ENCODE results near the gene HMGCL.
A peak's percentile ranks its signal among the peaks of the same experiment; 100 is the strongest.
"Not testable (repeated sequence)": the region's sequence is repeated elsewhere in the genome, so short reads cannot be mapped to it uniquely, and the experiment has no call there.

HMGCL gene

DNA sequence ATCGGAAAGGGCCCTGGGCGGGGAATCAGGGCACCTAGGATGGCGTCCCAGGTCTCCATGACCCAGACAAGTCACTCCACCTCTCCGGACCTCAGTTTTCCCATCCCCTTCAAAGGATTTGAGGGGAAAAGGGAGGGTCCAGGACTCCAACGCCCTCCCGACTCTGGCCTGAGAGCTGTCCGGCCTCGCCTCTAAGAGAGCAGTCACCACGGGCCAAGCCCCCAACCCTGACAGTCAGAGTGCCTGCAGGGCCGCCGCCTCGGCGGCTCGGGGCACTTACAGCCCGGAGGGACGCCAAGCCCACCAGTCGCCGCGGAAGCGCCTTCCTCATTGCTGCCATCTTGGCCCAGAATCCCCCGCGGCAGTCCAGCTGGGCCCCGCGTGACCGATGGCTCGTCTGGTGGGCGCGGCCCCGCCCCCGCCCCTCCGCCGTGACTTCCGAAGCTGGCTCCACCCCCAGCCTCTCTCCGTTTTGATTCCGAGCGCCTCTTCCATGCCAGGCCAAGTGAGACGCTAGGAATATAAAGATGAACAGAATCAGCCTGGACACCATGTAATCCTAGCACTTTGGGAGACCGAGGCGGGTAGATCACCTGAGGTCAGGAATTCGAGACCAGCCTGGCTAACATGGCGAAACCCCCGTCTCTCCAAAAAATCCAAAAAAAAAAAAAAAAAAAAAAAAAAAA lies at the start of gene HMGCL:
TSS of gene HMGCL (minus strand) at position 354 of the 686 bp plus-strand sequence. CDS start at position 340, 14 bp downstream.
- Histone ChIP-seq H3K36me3 (ENCODE audit: control insufficient read depth, insufficient read depth, low read length) (no peaks in the 10 kb centered on the region), H3K27me3 (ENCODE audit: control insufficient read depth, insufficient read depth, low read length) (no peaks in the 10 kb centered on the region), H3K9me3 (ENCODE audit: control insufficient read depth, low read length) (no peaks in the 10 kb centered on the region), H3K9ac (ENCODE audit: low read length) (peak within 1 kb of the TSS; percentile 100), H3K4me1 (ENCODE audit: control insufficient read depth, insufficient read depth, low read length) (peaks cover 11% of the 10 kb centered on the region), H3K4me3 (ENCODE audit: low read length) (peak within 1 kb of the TSS; percentile 99)

DNA sequence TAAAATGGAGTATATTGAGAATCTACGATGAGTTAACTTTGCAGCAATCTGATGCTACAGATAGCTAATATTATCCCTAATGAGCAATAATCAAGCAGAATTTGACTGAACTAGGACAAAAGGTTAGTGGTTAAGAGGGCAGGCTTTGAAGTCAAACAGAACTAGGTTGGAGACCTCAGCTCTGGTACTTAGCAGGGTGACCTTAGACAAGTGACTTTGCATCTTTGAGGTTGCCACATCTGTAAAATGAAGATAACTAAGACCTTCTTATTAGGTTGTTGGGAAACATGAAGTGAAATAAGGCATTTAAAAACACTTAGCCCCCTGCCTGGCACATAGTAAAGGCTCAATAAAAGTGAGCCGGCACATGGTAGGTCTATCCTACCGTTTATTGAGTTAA lies 47.2 kb upstream of the HMGCL start:
- no peak overlapping the region for H3K9ac ChIP-seq (ENCODE audit: low read length)
- H3K4me1 ChIP-seq (ENCODE audit: control insufficient read depth, insufficient read depth, low read length): peaks cover 2% of the 10 kb centered on the region
- H3K27me3 ChIP-seq (ENCODE audit: control insufficient read depth, insufficient read depth, low read length): no peaks in the 10 kb centered on the region
- no peaks in the 10 kb centered on the region for H3K9me3 ChIP-seq (ENCODE audit: control insufficient read depth, low read length)
- no peak overlapping the region for H3K4me3 ChIP-seq (ENCODE audit: low read length)
- no peaks in the 10 kb centered on the region for H3K36me3 ChIP-seq (ENCODE audit: control insufficient read depth, insufficient read depth, low read length)

DNA sequence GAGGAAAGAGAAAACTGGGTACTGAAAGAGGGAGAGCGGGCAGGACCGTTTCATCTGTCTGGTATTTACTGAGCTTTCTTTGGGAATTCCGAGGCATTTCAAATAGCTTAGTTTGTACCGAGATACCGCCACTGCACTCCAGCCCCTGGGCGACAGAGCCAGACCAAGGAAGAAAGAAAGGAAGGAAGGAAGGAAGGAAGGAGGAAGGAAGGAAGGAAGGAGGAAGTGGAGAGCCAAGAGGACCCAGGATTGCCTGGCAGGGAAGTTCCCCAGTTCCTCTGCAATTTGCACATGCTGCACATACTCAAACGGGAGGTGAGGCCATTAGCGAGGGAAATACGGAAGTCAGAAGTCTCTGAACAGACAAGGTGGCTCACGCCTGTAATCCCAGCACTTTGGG lies 43.8 kb upstream of the HMGCL start:
- Histone ChIP-seq H3K4me1 (ENCODE audit: control insufficient read depth, insufficient read depth, low read length) (peaks cover 20% of the 10 kb centered on the region), H3K27me3 (ENCODE audit: control insufficient read depth, insufficient read depth, low read length) (no peaks in the 10 kb centered on the region), H3K4me3 (ENCODE audit: low read length) (peak overlapping the region; percentile 45), H3K9me3 (ENCODE audit: control insufficient read depth, low read length) (no peaks in the 10 kb centered on the region), H3K36me3 (ENCODE audit: control insufficient read depth, insufficient read depth, low read length) (no peaks in the 10 kb centered on the region), H3K9ac (ENCODE audit: low read length) (peak overlapping the region; percentile 68)

DNA sequence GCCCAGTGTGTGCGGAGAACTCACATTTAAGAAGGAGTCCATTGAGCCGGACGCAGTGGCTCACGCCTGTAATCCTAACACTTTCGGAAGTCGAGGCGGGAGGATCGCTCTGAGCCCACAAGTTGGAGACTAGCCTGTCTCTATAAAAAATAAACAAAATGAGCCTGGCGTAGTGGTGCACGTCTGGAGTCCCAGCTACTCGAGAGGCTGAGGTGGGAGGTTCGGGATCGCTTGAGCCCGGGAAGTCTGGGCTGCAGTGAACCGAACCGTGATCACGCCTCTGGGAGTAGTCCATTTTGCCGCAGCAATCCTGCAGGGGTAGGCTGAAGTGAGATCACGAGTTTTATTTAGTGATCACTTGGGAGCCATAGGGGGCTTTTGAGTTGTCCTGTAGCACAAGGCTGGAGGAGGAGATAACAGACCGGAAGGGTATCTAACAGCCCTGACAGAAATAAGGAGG lies 43.4 kb upstream of the HMGCL start:
- Histone ChIP-seq H3K4me3 (ENCODE audit: low read length) (peak overlapping the region; percentile 45), H3K9me3 (ENCODE audit: control insufficient read depth, low read length) (no peaks in the 10 kb centered on the region), H3K4me1 (ENCODE audit: control insufficient read depth, insufficient read depth, low read length) (peaks cover 20% of the 10 kb centered on the region), H3K27me3 (ENCODE audit: control insufficient read depth, insufficient read depth, low read length) (no peaks in the 10 kb centered on the region), H3K36me3 (ENCODE audit: control insufficient read depth, insufficient read depth, low read length) (no peaks in the 10 kb centered on the region), H3K9ac (ENCODE audit: low read length) (peak overlapping the region; percentile 68)

DNA sequence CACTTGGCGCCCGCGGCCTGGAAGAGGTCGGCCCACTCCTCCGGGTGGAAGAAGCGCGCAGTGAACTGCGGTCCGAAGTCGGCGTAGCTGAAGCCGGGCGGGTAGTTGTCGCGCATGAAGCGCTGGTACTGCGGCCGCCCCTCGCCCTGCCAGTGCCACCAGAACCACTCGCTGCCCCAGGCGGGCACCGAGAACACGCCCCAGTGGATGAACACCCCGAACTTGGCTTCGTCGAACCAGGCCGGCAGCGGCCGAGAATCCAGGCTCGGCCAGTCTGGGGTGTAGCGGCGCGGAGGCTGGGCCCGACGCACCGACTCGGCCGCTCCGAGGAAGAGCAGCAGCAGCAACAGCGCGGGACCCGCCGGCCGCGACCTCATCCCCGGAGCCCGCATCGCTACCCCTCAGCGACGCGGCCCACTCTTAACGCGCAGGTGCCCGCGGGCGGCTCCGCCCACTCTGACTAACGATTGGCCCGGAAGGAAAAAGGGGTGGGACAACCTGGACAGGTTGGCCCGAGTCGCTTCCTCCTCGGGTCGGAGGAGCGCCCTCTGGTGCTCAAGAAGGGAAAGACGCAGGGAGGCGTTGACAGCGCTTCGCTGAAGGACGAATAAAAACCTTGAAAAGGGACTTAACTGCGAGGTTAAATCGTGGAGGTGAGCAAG lies 42.8 kb upstream of the HMGCL start, which contains the start of gene FUCA1:
TSS of gene FUCA1 (minus strand) at position 396 of the 662 bp plus-strand sequence. CDS start at position 392, 4 bp downstream.
- Histone ChIP-seq H3K27me3 (ENCODE audit: control insufficient read depth, insufficient read depth, low read length) (no peaks in the 10 kb centered on the region), H3K9ac (ENCODE audit: low read length) (peak within 1 kb of the TSS; percentile 68), H3K36me3 (ENCODE audit: control insufficient read depth, insufficient read depth, low read length) (no peaks in the 10 kb centered on the region), H3K9me3 (ENCODE audit: control insufficient read depth, low read length) (no peaks in the 10 kb centered on the region), H3K4me3 (ENCODE audit: low read length) (peak within 1 kb of the TSS; percentile 45), H3K4me1 (ENCODE audit: control insufficient read depth, insufficient read depth, low read length) (peaks cover 20% of the 10 kb centered on the region)

DNA sequence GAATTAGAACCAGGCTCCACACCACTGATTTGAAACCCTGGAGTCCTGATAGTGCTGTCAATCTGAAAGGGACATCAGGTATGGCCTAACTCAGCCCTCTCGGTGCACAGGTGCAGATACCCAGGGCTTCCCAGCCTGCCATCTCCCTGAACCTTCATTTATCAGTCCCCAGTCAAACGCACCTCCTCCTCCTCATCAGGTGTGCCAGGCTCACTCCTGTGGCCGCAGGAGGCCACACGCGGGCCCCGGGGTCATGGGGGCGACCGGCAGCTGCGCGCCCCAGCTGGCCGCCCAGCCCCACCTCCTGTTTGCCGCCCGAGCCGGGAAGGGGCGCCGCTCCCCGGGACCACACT lies 42.3 kb upstream of the HMGCL start:
- Histone ChIP-seq H3K9ac (ENCODE audit: low read length) (peak overlapping the region; percentile 68), H3K27me3 (ENCODE audit: control insufficient read depth, insufficient read depth, low read length) (no peaks in the 10 kb centered on the region), H3K36me3 (ENCODE audit: control insufficient read depth, insufficient read depth, low read length) (no peaks in the 10 kb centered on the region), H3K4me1 (ENCODE audit: control insufficient read depth, insufficient read depth, low read length) (peaks cover 20% of the 10 kb centered on the region), H3K4me3 (ENCODE audit: low read length) (peak overlapping the region; percentile 45), H3K9me3 (ENCODE audit: control insufficient read depth, low read length) (no peaks in the 10 kb centered on the region)

DNA sequence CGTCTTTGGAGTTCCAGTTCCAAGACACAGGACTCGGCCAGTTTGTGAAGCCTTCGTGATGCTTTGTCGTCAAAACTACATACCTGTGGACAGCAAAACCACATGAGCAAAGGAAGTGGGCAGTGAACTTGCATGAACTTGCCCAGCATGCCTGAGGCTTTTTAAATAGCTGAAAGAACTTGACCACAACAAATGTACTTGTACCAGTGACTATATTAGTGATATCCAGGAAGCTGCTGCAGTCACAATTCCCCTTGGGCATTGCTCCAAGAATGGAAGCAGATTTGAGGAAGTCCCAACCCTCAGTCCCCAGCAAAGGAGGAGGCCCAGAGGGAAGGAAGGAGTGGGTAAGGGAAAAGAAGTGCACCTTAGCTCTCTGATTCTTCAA lies 40.3 kb upstream of the HMGCL start:
- Histone ChIP-seq H3K4me3 (ENCODE audit: low read length) (no peak overlapping the region), H3K4me1 (ENCODE audit: control insufficient read depth, insufficient read depth, low read length) (peaks cover 20% of the 10 kb centered on the region), H3K36me3 (ENCODE audit: control insufficient read depth, insufficient read depth, low read length) (no peaks in the 10 kb centered on the region), H3K27me3 (ENCODE audit: control insufficient read depth, insufficient read depth, low read length) (no peaks in the 10 kb centered on the region), H3K9ac (ENCODE audit: low read length) (no peak overlapping the region), H3K9me3 (ENCODE audit: control insufficient read depth, low read length) (no peaks in the 10 kb centered on the region)

DNA sequence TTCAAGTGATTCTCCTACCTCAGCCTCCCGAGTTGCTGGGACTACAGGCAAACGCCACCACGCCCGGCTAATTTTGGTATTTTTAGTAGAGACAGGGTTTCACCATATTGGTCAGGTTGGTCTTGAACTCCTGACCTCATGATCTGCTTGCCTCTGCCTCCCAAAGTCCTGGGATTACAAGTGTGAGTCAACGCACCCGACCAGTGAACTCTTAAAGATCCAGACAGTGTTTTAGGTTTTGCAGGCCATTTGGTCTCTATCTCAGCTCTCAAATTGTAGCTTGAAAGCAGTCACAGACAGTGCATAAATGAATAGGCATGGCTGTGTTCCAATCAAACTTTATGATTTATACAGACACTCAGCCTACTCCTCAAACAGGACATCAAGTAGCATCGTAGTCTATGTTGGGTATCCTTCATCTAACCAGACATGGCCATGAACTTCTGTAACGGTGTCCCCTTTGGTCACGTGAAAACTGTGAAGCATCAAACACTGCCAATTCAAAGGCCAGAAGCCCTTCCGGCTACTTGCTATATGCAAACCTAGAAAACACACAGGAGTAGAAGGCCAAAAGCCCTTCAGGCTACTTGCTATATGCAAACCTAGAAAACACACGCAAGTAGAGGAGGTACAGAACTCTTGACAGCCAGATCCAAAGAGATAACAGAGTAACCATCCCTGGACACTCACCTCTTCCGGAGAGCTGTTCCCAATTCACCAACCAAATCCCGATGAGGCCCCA lies 39.7 kb upstream of the HMGCL start:
- no peaks in the 10 kb centered on the region for H3K36me3 ChIP-seq (ENCODE audit: control insufficient read depth, insufficient read depth, low read length)
- no peak overlapping the region for H3K9ac ChIP-seq (ENCODE audit: low read length)

DNA sequence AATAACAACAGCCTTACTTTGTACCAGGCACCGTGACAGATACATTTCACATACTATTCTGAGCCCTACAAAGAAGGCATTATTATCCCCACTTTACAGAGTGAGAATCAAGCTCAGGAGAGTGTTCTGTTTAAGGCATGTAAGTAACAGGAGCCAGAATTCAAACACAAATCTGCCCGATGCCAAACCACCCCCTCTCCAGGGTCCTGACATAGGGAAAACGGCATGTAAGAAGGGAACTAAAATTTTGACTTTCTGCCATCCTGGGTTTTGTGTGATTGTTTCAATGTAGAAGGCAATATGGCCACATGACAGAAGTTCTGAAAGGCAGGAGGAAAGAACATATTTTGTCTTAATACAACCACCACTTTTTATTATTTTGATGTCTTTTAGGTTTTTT lies 37.4 kb upstream of the HMGCL start:
- Histone ChIP-seq H3K9ac (ENCODE audit: low read length) (no peak overlapping the region), H3K4me1 (ENCODE audit: control insufficient read depth, insufficient read depth, low read length) (peaks cover 20% of the 10 kb centered on the region), H3K36me3 (ENCODE audit: control insufficient read depth, insufficient read depth, low read length) (no peaks in the 10 kb centered on the region), H3K4me3 (ENCODE audit: low read length) (no peak overlapping the region), H3K9me3 (ENCODE audit: control insufficient read depth, low read length) (no peaks in the 10 kb centered on the region), H3K27me3 (ENCODE audit: control insufficient read depth, insufficient read depth, low read length) (no peaks in the 10 kb centered on the region)

More for the DNA sequence above, 39.7 kb upstream of the HMGCL start:
- no peak overlapping the region for H3K4me3 ChIP-seq (ENCODE audit: low read length)
- no peaks in the 10 kb centered on the region for H3K9me3 ChIP-seq (ENCODE audit: control insufficient read depth, low read length)
- no peaks in the 10 kb centered on the region for H3K27me3 ChIP-seq (ENCODE audit: control insufficient read depth, insufficient read depth, low read length)
- H3K4me1 ChIP-seq (ENCODE audit: control insufficient read depth, insufficient read depth, low read length): peaks cover 20% of the 10 kb centered on the region

DNA sequence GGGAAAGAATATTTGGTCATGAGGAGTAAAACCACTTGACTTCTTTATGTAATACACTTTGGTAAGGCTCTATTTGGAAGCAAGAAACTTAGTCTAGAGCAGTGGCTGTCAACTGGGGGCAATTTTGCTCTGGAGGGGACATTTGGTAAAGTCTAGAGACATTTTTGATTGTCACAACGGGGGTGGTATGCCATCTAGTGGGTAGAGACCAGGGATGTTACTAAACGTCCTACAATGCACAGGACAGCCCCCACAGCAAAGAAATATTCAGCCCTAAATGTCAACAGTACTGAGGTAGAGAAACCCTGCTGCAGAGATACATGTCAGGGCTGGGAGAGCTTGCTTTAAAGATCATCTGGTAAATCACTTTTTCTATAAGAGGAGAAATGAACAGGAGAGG lies 29.3 kb upstream of the HMGCL start:
- H3K9ac ChIP-seq (ENCODE audit: low read length): no peak overlapping the region
- H3K4me1 ChIP-seq (ENCODE audit: control insufficient read depth, insufficient read depth, low read length): no peaks in the 10 kb centered on the region
- H3K36me3 ChIP-seq (ENCODE audit: control insufficient read depth, insufficient read depth, low read length): no peaks in the 10 kb centered on the region
- H3K27me3 ChIP-seq (ENCODE audit: control insufficient read depth, insufficient read depth, low read length): no peaks in the 10 kb centered on the region
- no peak overlapping the region for H3K4me3 ChIP-seq (ENCODE audit: low read length)
- H3K9me3 ChIP-seq (ENCODE audit: control insufficient read depth, low read length): no peaks in the 10 kb centered on the region

DNA sequence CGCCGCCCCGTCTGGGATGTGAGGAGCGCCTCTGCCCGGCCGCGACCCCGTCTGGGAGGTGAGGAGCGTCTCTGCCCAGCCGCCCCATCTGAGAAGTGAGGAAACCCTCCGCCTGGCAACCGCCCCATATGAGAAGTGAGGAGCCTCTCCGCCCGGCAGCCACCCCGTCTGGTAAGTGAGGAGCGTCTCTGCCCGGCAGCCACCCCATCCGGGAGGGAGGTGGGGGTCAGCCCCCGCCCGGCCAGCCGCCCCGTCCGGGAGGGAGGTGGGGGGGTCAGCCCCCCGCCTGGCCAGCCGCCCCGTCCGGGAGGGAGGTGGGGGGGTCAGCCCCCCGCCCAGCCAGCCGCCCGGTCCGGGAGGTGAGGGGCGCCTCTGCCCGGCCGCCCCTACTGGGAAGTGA lies 27.9 kb upstream of the HMGCL start:
- not testable (repeated sequence) for H3K36me3 ChIP-seq (ENCODE audit: control insufficient read depth, insufficient read depth, low read length); H3K9ac ChIP-seq (ENCODE audit: low read length)

DNA sequence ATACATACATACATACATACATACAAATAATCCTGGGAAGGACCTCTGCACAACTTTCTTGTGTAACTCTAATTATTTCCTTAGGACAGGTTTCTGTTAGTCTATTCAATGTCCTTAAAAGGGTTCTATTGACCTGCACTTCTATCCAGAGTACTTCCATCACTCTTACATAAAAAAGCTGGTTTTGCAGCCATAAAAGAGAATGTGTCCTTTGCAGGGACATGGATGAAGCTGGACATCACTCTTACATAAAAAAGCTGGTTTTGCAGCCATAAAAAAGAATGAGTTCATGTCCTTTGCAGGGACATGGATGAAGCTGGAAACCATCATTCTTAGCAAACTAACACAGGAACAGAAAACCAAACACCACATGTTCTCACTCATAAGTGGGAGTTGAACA lies 26.2 kb upstream of the HMGCL start:
- H3K9ac ChIP-seq (ENCODE audit: low read length); H3K36me3 ChIP-seq (ENCODE audit: control insufficient read depth, insufficient read depth, low read length); H3K4me1 ChIP-seq (ENCODE audit: control insufficient read depth, insufficient read depth, low read length); H3K27me3 ChIP-seq (ENCODE audit: control insufficient read depth, insufficient read depth, low read length); H3K9me3 ChIP-seq (ENCODE audit: control insufficient read depth, low read length); H3K4me3 ChIP-seq (ENCODE audit: low read length): not testable (repeated sequence)

More for the DNA sequence above, 27.9 kb upstream of the HMGCL start:
- not testable (repeated sequence) for H3K27me3 ChIP-seq (ENCODE audit: control insufficient read depth, insufficient read depth, low read length); H3K4me1 ChIP-seq (ENCODE audit: control insufficient read depth, insufficient read depth, low read length); H3K9me3 ChIP-seq (ENCODE audit: control insufficient read depth, low read length); H3K4me3 ChIP-seq (ENCODE audit: low read length)
